ENCODE data around the gene EGR2. TPM values are rescaled to one million over a fixed set of nuclear protein-coding genes. Genes with fewer than 3 reads are reported as not detected.

EGR2 gene
- total and polyA plus RNA-seq, 4 donors: 0.82 to 15.5 (median 5.4) TPM

GRCh38 chr10:62860946-62861345 is 44.8 kb upstream of the EGR2 start:
- DNase-seq: peak; percentile 20 to 49 (median 36)

GRCh38 chr10:62858364-62858763 is 42.2 kb upstream of the EGR2 start:
- Histone ChIP-seq H3K4me3 (no peak overlapping the region), H3K4me1 (ENCODE audit: control insufficient read depth in 5 of 5, insufficient read depth in 5 of 5, low read length in 5 of 5) (peaks cover 0 to 3% (median 0%) of the 10 kb centered on the region in 5 donors), H3K9ac (ENCODE audit: insufficient read depth in 1 of 2, low read length in 2 of 2) (no peak overlapping the region), H3K36me3 (ENCODE audit: control insufficient read depth in 4 of 4, insufficient read depth in 4 of 4, low read length in 4 of 4) (no peaks in the 10 kb centered on the region), H3K27me3 (ENCODE audit: control insufficient read depth in 3 of 3, insufficient read depth in 3 of 3, low read length in 2 of 3) (no peaks in the 10 kb centered on the region), H3K9me3 (ENCODE audit: control insufficient read depth in 4 of 4, insufficient read depth in 3 of 4, low read length in 3 of 4) (no peaks in the 10 kb centered on the region), H3K27ac (ENCODE audit: low read depth in 1 of 2, low read length in 1 of 2) (no peak overlapping the region)
- peak in 2 of 3 donors; percentile 12 to 23 for DNase-seq
- TF ChIP-seq, protein P1, sequence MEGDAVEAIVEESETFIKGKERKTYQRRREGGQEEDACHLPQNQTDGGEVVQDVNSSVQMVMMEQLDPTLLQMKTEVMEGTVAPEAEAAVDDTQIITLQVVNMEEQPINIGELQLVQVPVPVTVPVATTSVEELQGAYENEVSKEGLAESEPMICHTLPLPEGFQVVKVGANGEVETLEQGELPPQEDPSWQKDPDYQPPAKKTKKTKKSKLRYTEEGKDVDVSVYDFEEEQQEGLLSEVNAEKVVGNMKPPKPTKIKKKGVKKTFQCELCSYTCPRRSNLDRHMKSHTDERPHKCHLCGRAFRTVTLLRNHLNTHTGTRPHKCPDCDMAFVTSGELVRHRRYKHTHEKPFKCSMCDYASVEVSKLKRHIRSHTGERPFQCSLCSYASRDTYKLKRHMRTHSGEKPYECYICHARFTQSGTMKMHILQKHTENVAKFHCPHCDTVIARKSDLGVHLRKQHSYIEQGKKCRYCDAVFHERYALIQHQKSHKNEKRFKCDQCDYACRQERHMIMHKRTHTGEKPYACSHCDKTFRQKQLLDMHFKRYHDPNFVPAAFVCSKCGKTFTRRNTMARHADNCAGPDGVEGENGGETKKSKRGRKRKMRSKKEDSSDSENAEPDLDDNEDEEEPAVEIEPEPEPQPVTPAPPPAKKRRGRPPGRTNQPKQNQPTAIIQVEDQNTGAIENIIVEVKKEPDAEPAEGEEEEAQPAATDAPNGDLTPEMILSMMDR (IDR thresholded peaks at IDR 0.05; ENCODE audit: control extremely low read depth, extremely low read depth): no peak
- 54 to 68% methylated on average over 6 of the region's 6 CpGs for WGBS, 2 donors
- ATAC-seq (ENCODE audit: insufficient read depth, low FRiP score): no peak

More at GRCh38 chr10:62860946-62861345, 44.8 kb upstream of the EGR2 start:
- no peak for ATAC-seq (ENCODE audit: insufficient read depth, low FRiP score)
- Histone ChIP-seq H3K27ac (ENCODE audit: low read depth in 1 of 2, low read length in 1 of 2) (no peak overlapping the region), H3K36me3 (ENCODE audit: control insufficient read depth in 4 of 4, insufficient read depth in 4 of 4, low read length in 4 of 4) (no peaks in the 10 kb centered on the region), H3K27me3 (ENCODE audit: control insufficient read depth in 3 of 3, insufficient read depth in 3 of 3, low read length in 2 of 3) (no peaks in the 10 kb centered on the region), H3K4me1 (ENCODE audit: control insufficient read depth in 5 of 5, insufficient read depth in 5 of 5, low read length in 5 of 5) (peaks cover 0 to 3% (median 0%) of the 10 kb centered on the region in 5 donors), H3K9ac (ENCODE audit: insufficient read depth in 1 of 2, low read length in 2 of 2) (no peak overlapping the region), H3K4me3 (no peak overlapping the region), H3K9me3 (ENCODE audit: control insufficient read depth in 4 of 4, insufficient read depth in 3 of 4, low read length in 3 of 4) (no peaks in the 10 kb centered on the region)
- TF ChIP-seq, protein P1 (IDR thresholded peaks at IDR 0.05; ENCODE audit: control extremely low read depth, extremely low read depth): no peak
- 8 to 10% methylated on average over 4 of the region's 4 CpGs for WGBS, 2 donors

- H3K27me3 ChIP-seq (ENCODE audit: control insufficient read depth in 3 of 3, insufficient read depth in 3 of 3, low read length in 2 of 3): no peaks in the 10 kb centered on the region
- H3K4me1 ChIP-seq (ENCODE audit: control insufficient read depth in 5 of 5, insufficient read depth in 5 of 5, low read length in 5 of 5): peaks cover 0 to under 1% (median 0%) of the 10 kb centered on the region in 5 donors
- no peak overlapping the region for H3K9ac ChIP-seq (ENCODE audit: insufficient read depth in 1 of 2, low read length in 2 of 2)
- H3K9me3 ChIP-seq (ENCODE audit: control insufficient read depth in 4 of 4, insufficient read depth in 3 of 4, low read length in 3 of 4): no peaks in the 10 kb centered on the region
- H3K4me3 ChIP-seq: no peak overlapping the region
- no peak for ATAC-seq (ENCODE audit: insufficient read depth, low FRiP score)
- WGBS, 2 donors: 63% methylated on average over 4 of the region's 4 CpGs
- TF ChIP-seq, protein P1 (IDR thresholded peaks at IDR 0.05; ENCODE audit: control extremely low read depth, extremely low read depth): no peak
- DNase-seq: no peak
- H3K27ac ChIP-seq (ENCODE audit: low read depth in 1 of 2, low read length in 1 of 2): no peak overlapping the region
- H3K36me3 ChIP-seq (ENCODE audit: control insufficient read depth in 4 of 4, insufficient read depth in 4 of 4, low read length in 4 of 4): no peaks in the 10 kb centered on the region
Measured at GRCh38 chr10:62856021-62856420, 39.9 kb upstream of the EGR2 start.

GRCh38 chr10:62853710-62854109 is 37.5 kb upstream of the EGR2 start:
- H3K9ac ChIP-seq (ENCODE audit: insufficient read depth in 1 of 2, low read length in 2 of 2): no peak overlapping the region
- no peak for DNase-seq
- no peaks in the 10 kb centered on the region for H3K36me3 ChIP-seq (ENCODE audit: control insufficient read depth in 4 of 4, insufficient read depth in 4 of 4, low read length in 4 of 4)
- H3K9me3 ChIP-seq (ENCODE audit: control insufficient read depth in 4 of 4, insufficient read depth in 3 of 4, low read length in 3 of 4): no peaks in the 10 kb centered on the region
- no peak for ATAC-seq (ENCODE audit: insufficient read depth, low FRiP score)
- peaks cover 0 to 2% (median 0%) of the 10 kb centered on the region in 5 donors for H3K4me1 ChIP-seq (ENCODE audit: control insufficient read depth in 5 of 5, insufficient read depth in 5 of 5, low read length in 5 of 5)
- H3K4me3 ChIP-seq: no peak overlapping the region
- TF ChIP-seq, protein P1 (IDR thresholded peaks at IDR 0.05; ENCODE audit: control extremely low read depth, extremely low read depth): no peak
- H3K27me3 ChIP-seq (ENCODE audit: control insufficient read depth in 3 of 3, insufficient read depth in 3 of 3, low read length in 2 of 3): no peaks in the 10 kb centered on the region
- H3K27ac ChIP-seq (ENCODE audit: low read depth in 1 of 2, low read length in 1 of 2): no peak overlapping the region
- 30 to 59% methylated on average over 5 of the region's 5 CpGs for WGBS, 2 donors

Data from lung (tissue), 12 donors.